Activated CD8-positive, alpha-beta T cell treated with anti-CD3 and anti-CD28 coated beads, Interleukin-2, amount 10 ng/mL, durations not matched to agents 7 days and 5 days (primary cell): ENCODE results near the gene SHANK3. TPM values are rescaled to one million over a fixed set of nuclear protein-coding genes. Genes with fewer than 3 reads are reported as not detected.

Source experiments
- ATAC-seq: fragments of 150-1000 bp; cut with Tn5 transposase; one replicate; pipeline ENCODE4 v1.10.0; 2021; ENCODE audit warnings: moderate library complexity
- CTCF ChIA-PET: fragments of 350-600 bp; sonication (Branson Sonifier 250); formaldehyde crosslinking; loops from one replicate; lab custom pipeline; 2021; ENCODE audit warnings: antibody characterized with exemption; lab: Charles Lee
- POLR2A ChIA-PET: fragments of 350-600 bp; sonication (Branson Sonifier 250); formaldehyde crosslinking; loops from one replicate; lab custom pipeline; 2021; ENCODE audit warnings: antibody characterized with exemption; lab: Charles Lee
- DNase-seq: peaks from one replicate; pipeline ENCODE4 v3.0.0-alpha.2; 2020
- H3K27ac Mint-ChIP-seq: one replicate; pipeline ENCODE4 v1.8.0; 2021; ENCODE audit warnings: mild to moderate bottlenecking, mixed read lengths
- H3K27me3 Mint-ChIP-seq: one replicate; pipeline ENCODE4 v1.8.0; 2021; ENCODE audit warnings: low read depth, mixed read lengths
- H3K36me3 Mint-ChIP-seq: one replicate; pipeline ENCODE4 v1.8.0; 2021; ENCODE audit warnings: low read depth, mixed read lengths
- H3K4me1 Mint-ChIP-seq: one replicate; pipeline ENCODE4 v1.8.0; 2021; ENCODE audit warnings: low read depth, mixed read lengths
- H3K4me3 Mint-ChIP-seq: one replicate; pipeline ENCODE4 v1.8.0; 2021; ENCODE audit warnings: mild to moderate bottlenecking, mixed read lengths
- H3K9me3 Mint-ChIP-seq: one replicate; pipeline ENCODE4 v1.8.0; 2022; ENCODE audit warnings: mixed read lengths; ENCODE audit not compliant: insufficient read depth
- total RNA-seq, 2 experiments: library from RNA; stranded (reverse); gene quantifications; one replicate each; pipeline ENCODE4 v1.2.3, GENCODE V29; 2021

Gene SHANK3
- total RNA-seq, 2 experiments from 2014 or later: 0.05 TPM; not detected in 1

GRCh38 chr22:50711446-50712340, 39.1 kb downstream of the SHANK3 start:
- Mint-ChIP-seq H3K9me3 (no peaks in the 10 kb centered on the region), H3K4me3 (no peak overlapping the region), H3K36me3 (no peaks in the 10 kb centered on the region), H3K27ac (no peak overlapping the region), H3K27me3 (no peaks in the 10 kb centered on the region), H3K4me1 (no peaks in the 10 kb centered on the region)
- DNase-seq (no peak), ATAC-seq (no peak)
- POLR2A ChIA-PET: no interaction called here
- CTCF ChIA-PET: no interaction called here

DNA sequence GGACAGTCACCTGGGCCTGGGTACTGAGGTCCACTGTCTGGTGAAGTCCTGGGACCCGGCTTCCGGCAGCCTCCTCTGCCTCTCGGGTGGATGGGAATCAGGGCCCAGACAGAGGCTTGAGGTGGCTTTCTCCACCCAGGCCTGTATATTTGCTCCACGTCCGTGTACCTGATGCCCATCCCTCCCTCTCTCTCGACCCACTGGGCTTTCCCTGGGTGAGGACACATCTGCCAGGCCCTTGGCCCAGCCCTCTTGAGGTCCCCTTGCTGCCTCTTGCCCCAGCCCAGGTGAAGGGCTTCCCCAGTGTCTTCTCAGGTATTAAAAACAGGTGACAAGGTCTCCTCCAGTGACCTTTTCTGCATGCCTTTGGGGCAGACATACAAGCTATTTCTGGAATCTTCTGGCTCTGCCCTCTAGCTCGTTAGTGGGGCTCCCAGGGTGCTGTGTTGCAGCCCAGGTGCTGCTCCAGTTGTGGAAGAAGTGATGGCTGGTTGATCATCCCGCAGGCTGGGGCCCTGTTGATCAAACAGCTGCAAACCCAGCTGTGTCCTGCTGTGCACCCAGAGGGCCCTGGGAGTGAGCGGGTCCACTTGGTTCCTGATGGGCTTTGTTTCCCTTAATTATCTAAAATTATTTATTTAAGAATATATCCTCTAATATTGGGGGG, 39.9 kb downstream of the SHANK3 start:
- H3K36me3 Mint-ChIP-seq: no peaks in the 10 kb centered on the region
- no peak for DNase-seq

GRCh38 chr22:50713008-50713385, 40.4 kb downstream of the SHANK3 start:
- Mint-ChIP-seq H3K27ac (no peak overlapping the region), H3K36me3 (no peaks in the 10 kb centered on the region), H3K27me3 (no peaks in the 10 kb centered on the region), H3K4me1 (no peaks in the 10 kb centered on the region), H3K4me3 (no peak overlapping the region), H3K9me3 (no peaks in the 10 kb centered on the region)
- POLR2A ChIA-PET: no interaction called here
- CTCF ChIA-PET: no interaction called here
- ATAC-seq: no peak
- no peak for DNase-seq

More for the DNA sequence above, 39.9 kb downstream of the SHANK3 start:
- no peaks in the 10 kb centered on the region for H3K27me3 Mint-ChIP-seq
- H3K4me3 Mint-ChIP-seq: no peak overlapping the region
- H3K4me1 Mint-ChIP-seq: no peaks in the 10 kb centered on the region
- no peaks in the 10 kb centered on the region for H3K9me3 Mint-ChIP-seq
- no peak for ATAC-seq
- POLR2A ChIA-PET: no interaction called here
- CTCF ChIA-PET: no interaction called here
- no peak overlapping the region for H3K27ac Mint-ChIP-seq

- ChIA-PET CTCF (interaction anchor here (0.8 kb wide), 1 partner anchor 19 kb away, joined by 3 read pairs; no protein-coding TSS in a partner anchor), POLR2A (no interaction called here)
- Mint-ChIP-seq H3K9me3 (no peaks in the 10 kb centered on the region), H3K36me3 (no peaks in the 10 kb centered on the region), H3K4me1 (no peaks in the 10 kb centered on the region), H3K4me3 (no peak overlapping the region), H3K27ac (no peak overlapping the region), H3K27me3 (no peaks in the 10 kb centered on the region)
- DNase-seq: no peak
- ATAC-seq: no peak
Measured at GRCh38 chr22:50713571-50714056, 41.0 kb downstream of the SHANK3 start.

- ChIA-PET POLR2A (no interaction called here), CTCF (interaction anchor here (0.8 kb wide), 1 partner anchor 19 kb away, joined by 3 read pairs; no protein-coding TSS in a partner anchor)
- no peak overlapping the region for H3K4me3 Mint-ChIP-seq
- H3K4me1 Mint-ChIP-seq: no peaks in the 10 kb centered on the region
- H3K27me3 Mint-ChIP-seq: no peaks in the 10 kb centered on the region
- no peaks in the 10 kb centered on the region for H3K36me3 Mint-ChIP-seq
- DNase-seq (no peak), ATAC-seq (no peak)
- no peak overlapping the region for H3K27ac Mint-ChIP-seq
- H3K9me3 Mint-ChIP-seq: no peaks in the 10 kb centered on the region
Measured at GRCh38 chr22:50714150-50714549, 41.5 kb downstream of the SHANK3 start.

DNA sequence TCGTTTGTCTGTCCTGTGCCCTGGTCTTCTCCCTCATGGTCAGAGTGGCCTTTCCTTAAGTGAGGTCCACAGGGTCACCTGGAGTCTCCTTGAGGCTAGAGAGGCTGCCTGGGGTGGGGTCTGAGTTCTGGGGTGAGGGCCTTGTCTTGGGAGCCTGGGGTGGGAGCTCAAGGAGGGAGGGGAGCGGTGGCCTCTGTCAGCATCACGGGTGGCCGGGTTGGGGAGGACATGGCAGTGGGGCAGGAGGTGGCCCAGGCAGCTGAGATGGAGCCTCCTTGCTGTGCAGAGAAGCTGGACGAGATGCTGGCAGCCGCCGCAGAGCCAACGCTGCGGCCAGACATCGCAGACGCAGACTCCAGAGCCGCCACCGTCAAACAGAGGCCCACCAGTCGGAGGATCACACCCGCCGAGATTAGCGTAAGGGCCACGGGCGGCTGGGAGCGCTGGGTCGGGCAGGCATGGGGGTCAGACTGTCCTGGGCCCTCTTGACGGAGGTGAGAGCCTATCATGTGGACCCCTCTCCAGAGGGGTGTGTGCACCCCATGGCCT, 42.1 kb downstream of the SHANK3 start:
- POLR2A ChIA-PET: no interaction called here
- Mint-ChIP-seq H3K27me3 (no peaks in the 10 kb centered on the region), H3K27ac (no peak overlapping the region), H3K36me3 (no peaks in the 10 kb centered on the region), H3K4me1 (no peaks in the 10 kb centered on the region), H3K4me3 (no peak overlapping the region), H3K9me3 (no peaks in the 10 kb centered on the region)
- CTCF ChIA-PET: interaction anchor here (0.8 kb wide), 1 partner anchor 18 kb away, joined by 3 read pairs; no protein-coding TSS in a partner anchor
- no peak for ATAC-seq
- no peak for DNase-seq

GRCh38 chr22:50715250-50715649, 42.6 kb downstream of the SHANK3 start:
- Mint-ChIP-seq H3K36me3 (no peaks in the 10 kb centered on the region), H3K4me3 (no peak overlapping the region), H3K27me3 (no peaks in the 10 kb centered on the region), H3K4me1 (no peaks in the 10 kb centered on the region), H3K27ac (no peak overlapping the region), H3K9me3 (no peaks in the 10 kb centered on the region)
- CTCF ChIA-PET: no interaction called here
- POLR2A ChIA-PET: no interaction called here
- DNase-seq (no peak), ATAC-seq (no peak)

DNA sequence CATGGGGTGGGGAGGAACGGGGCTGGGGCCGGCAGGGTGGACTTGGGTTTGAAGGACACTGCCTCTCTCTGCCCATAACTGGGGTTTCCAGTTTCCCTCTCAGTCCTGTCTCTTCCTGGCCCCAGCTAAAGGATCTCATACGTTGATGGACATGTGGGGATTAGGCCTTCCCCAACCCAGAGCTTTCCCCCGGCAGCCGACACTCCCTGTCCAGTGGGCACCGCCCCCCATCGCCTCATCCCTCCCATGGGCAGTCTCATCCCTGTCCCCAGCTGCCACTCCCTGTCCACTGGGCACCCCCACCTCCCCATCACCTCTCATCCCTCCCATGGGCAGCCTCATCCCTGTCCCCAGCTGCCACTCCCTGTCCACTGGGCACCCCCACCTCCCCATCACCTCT, 43.2 kb downstream of the SHANK3 start:
- Mint-ChIP-seq H3K4me3 (no peak overlapping the region), H3K9me3 (no peaks in the 10 kb centered on the region), H3K36me3 (no peaks in the 10 kb centered on the region), H3K27me3 (no peaks in the 10 kb centered on the region), H3K27ac (no peak overlapping the region), H3K4me1 (no peaks in the 10 kb centered on the region)
- DNase-seq (no peak), ATAC-seq (no peak)
- ChIA-PET CTCF (no interaction called here), POLR2A (no interaction called here)

GRCh38 chr22:50716290-50717024, 43.8 kb downstream of the SHANK3 start:
- no peak overlapping the region for H3K27ac Mint-ChIP-seq
- H3K4me3 Mint-ChIP-seq: no peak overlapping the region
- ATAC-seq: no peak
- H3K36me3 Mint-ChIP-seq: no peaks in the 10 kb centered on the region
- H3K9me3 Mint-ChIP-seq: no peaks in the 10 kb centered on the region
- H3K4me1 Mint-ChIP-seq: no peaks in the 10 kb centered on the region
- no peaks in the 10 kb centered on the region for H3K27me3 Mint-ChIP-seq
- ChIA-PET POLR2A (no interaction called here), CTCF (no interaction called here)
- no peak for DNase-seq

DNA sequence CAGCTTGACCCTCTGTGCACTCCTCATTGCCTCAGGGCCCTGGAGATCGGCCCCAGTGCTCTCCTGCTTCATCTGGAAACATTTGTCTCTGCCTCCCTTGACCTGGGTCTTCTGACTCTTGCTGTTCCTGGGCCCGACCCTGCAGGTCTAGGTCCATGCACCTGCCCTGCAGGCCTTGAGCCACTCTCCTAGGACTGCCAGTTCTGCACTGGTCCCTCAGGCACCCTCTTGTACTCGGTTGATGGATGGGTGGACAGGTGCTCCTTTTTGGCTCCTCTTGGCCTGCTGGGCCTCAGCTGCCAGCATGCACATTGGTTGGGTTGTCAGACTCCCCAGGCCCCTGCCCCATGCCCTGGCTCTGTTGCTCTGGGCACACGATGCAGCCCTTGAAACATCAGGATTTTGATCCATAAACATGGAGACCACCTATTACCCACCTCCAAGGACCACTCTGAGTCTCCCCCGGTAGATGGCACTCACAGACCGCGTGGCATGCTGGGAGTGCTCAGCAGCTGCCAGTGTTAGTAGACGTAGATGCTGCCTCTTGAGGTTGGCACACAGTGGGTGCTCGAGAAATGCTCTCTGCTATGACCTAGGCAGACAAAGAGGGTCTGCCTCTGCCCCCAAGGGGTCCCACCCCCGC, 45.2 kb downstream of the SHANK3 start:
- ChIA-PET POLR2A (no interaction called here), CTCF (no interaction called here)
- Mint-ChIP-seq H3K4me1 (no peaks in the 10 kb centered on the region), H3K27ac (no peak overlapping the region), H3K4me3 (no peak overlapping the region), H3K9me3 (no peaks in the 10 kb centered on the region), H3K27me3 (no peaks in the 10 kb centered on the region), H3K36me3 (no peaks in the 10 kb centered on the region)
- no peak for ATAC-seq
- DNase-seq: no peak

DNA sequence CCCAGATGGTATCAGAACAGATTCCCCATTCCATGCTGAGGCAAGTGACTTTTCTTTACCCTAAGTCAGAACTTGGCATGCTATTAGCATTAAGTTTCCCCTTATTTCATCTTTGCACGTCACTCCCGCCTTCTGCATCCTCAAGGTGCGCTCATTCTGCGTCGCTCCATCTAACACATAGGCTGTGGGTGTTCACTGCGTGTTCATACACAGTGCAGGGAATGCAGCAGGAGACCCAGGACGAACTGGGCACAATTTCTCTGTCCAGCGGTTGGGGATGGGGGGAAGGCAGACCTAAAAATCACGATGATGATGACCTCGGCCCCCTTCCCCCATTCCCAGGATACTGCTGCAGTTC, 45.7 kb downstream of the SHANK3 start:
- H3K27me3 Mint-ChIP-seq: no peaks in the 10 kb centered on the region
- CTCF ChIA-PET: no interaction called here
- POLR2A ChIA-PET: no interaction called here
- no peaks in the 10 kb centered on the region for H3K36me3 Mint-ChIP-seq
- no peak for DNase-seq
- no peaks in the 10 kb centered on the region for H3K9me3 Mint-ChIP-seq
- H3K27ac Mint-ChIP-seq: no peak overlapping the region
- no peak overlapping the region for H3K4me3 Mint-ChIP-seq
- ATAC-seq: no peak
- H3K4me1 Mint-ChIP-seq: no peaks in the 10 kb centered on the region
